Posterior cingulate gyrus (tissue), 11 donors: Measurements from ENCODE around the gene PLXNC1.

Experiments used
- DNase-seq, 10 donors: peaks; one replicate each; pipeline versions ENCODE4 v3.0.0 to v3.0.0-alpha.2; 2020 to 2021; ENCODE audit warnings: mixed read lengths in 3 of 10
- intact Hi-C: fragments of 100-400 bp; cut with DNase I; formaldehyde crosslinking; loops from one replicate; pipeline ENCODE4 v1.15.1; 2023

PLXNC1 gene

GRCh38 chr12:94225947-94226630 is 77.7 kb downstream of the PLXNC1 start:
- intact Hi-C loops: no loop called here
- no peak for DNase-seq

- intact Hi-C loops: no loop called here
- no peak for DNase-seq
Measured at GRCh38 chr12:94227066-94227465, 78.7 kb downstream of the PLXNC1 start.

DNA sequence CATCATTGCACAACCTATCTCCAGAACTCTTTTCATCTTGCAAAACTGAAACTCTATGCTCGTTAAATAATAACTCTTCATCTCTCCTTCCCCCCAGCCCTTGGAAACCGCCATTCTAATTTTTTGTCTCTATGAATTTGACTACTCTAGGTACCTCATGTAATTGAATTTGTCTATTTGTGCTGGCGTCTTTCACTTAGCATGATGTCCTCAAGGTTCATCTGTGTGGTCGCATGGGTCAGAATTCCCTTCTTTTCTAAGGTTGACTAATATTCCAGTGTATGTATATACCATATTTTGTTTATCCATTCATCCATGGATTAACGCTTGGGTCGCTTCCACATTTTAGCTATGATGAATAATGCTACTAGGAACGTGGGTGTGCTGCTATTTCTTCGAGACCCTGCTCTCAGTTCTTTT is 80.1 kb downstream of the PLXNC1 start:
- intact Hi-C loops: no loop called here
- DNase-seq: no peak

DNA sequence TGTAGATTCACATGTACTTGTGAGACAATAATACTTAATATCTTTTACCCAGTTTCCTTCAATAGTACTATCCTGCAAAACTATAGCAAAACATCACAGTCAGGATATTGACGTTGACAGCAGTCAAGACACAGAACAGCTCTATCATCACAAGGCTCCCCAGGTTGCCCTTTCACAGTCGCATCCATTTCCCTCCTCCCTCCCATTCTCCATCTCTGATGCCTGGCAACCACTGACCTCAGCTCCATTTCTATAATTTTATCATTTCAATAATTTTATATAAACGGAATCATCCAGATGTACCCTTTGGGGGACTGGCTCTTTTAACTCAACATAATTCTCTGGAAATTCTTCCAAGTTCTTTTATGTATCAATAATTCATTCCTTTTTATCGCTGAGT is 81.5 kb downstream of the PLXNC1 start:
- intact Hi-C loops: no loop called here
- DNase-seq: no peak

DNA sequence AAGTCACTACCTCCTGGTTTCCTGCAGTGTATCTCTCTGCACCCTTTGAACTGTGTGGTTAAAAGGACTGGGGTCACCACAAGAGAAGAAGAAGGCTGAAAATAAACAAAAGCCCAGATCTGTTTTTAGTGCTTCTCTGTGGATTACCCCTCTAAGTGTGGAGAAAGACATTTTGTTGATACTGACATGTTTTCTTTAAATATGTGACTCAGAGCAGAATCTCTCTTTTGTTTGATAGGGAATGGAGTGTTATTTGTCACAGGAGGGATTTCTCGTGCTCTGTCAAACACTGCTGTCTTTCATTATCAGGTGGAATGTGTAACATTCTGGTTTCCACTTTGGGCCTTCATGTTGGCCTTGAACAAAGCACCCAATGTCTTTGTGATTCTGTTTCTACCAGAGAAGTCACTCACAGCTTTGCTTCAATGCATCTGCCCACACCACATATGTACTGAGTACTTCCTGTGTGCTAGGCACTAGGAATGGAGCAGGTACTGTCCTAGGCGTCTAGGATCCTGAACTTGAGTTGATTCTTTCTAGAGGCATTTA is 82.1 kb downstream of the PLXNC1 start:
- DNase-seq: no peak
- intact Hi-C loops: no loop called here

GRCh38 chr12:94231709-94232108 is 83.3 kb downstream of the PLXNC1 start:
- DNase-seq: no peak
- intact Hi-C loops: no loop called here

- DNase-seq: no peak
- intact Hi-C loops: no loop called here
Measured at GRCh38 chr12:94235848-94236247, 87.5 kb downstream of the PLXNC1 start.

DNA sequence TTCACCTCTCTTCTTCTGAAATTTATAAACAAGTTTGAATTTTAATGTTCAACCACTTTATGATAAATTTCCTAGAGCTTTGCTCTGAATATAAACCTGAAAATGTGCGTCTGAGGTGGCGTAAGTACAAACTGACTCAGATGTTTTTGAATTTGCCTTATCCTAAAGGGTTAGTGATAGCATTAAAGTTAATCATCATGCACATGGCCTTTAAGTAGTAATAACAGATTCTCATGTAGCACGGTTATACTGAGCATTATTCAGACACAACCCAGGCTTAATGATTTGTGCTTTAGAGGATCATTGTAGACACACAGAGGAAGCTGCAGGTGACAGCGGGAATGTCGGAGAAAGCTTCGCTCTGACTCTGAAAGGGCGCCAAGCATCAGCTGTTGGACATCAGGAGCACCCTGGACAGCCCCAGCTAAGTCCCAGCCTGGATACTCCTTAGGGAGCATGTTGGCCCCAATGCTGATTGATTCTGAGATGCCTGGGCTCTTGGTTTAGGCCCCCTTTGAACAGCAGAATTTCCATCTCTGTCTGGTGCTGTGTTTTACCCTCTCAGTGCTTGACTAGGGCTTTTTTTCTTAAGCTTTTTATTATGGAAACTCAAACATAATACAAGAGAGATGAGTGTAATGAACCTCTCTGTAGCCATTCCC is 91.1 kb downstream of the PLXNC1 start:
- DNase-seq: no peak
- intact Hi-C loops: no loop called here

- DNase-seq: no peak
- intact Hi-C loops: no loop called here
Measured at GRCh38 chr12:94240171-94240570, 91.8 kb downstream of the PLXNC1 start.

- DNase-seq: peak in 1 of 10 donors; percentile 24
- intact Hi-C loops: no loop called here
Measured at GRCh38 chr12:94242901-94243300, 94.5 kb downstream of the PLXNC1 start.

DNA sequence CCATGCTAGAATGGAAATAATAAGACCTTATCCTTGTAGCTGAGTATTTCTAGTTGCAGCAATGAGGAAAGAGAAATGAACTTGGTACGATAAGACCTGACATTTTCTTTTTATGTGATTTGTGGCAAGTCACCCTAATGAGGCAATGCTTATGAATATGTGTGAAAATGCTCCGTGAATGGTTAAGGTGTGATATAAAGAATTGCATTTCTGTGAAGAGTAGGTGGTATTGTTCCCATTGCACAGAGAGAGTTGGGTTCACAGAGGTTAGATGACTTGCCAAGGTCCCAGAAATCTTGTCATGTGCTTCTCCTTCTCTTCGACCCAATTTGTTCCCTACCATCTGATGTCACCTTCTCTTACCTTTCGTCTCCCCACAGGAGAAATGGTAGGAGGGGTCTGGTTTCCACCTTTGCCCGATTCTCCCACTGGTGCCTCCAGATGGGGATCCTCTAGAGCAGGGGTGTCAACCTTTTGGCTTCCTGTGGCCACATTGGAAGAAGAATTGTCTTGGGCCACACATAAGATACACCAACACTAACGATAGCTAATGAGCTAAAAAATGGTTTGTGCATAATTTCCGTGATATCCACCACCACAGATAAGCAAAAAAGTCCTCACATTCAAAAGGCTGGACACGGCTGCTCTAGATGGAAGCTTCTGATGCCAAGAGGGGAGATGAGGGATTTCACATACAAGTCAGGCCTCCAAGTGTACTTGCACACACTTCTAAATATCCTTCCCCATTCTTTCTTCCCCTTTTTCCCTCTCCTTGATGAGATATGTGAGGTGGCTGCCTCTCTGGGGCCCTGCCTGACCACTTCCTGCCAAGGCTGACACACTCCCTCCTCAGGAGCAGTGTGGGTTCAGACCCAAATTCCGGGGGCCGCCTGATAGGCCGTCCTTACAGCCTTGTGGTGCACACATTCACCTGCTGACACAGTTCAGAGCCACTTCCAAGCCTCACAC is 96.1 kb downstream of the PLXNC1 start:
- intact Hi-C loops: no loop called here
- DNase-seq: no peak

- intact Hi-C loops: no loop called here
- DNase-seq: no peak
Measured at GRCh38 chr12:94245631-94246383, 97.4 kb downstream of the PLXNC1 start.

- intact Hi-C loops: no loop called here
Measured at GRCh38 chr12:94247246-94247645, 98.9 kb downstream of the PLXNC1 start.

GRCh38 chr12:94248582-94248981 is 100.2 kb downstream of the PLXNC1 start:
- intact Hi-C loops: no loop called here
- no peak for DNase-seq

More at GRCh38 chr12:94247246-94247645, 98.9 kb downstream of the PLXNC1 start:
- no peak for DNase-seq

GRCh38 chr12:94250130-94250529 is 101.8 kb downstream of the PLXNC1 start:
- intact Hi-C loops: loop anchor here (10.0 kb wide), 1 partner anchor 95 kb away; no protein-coding TSS in a partner anchor
- no peak for DNase-seq

DNA sequence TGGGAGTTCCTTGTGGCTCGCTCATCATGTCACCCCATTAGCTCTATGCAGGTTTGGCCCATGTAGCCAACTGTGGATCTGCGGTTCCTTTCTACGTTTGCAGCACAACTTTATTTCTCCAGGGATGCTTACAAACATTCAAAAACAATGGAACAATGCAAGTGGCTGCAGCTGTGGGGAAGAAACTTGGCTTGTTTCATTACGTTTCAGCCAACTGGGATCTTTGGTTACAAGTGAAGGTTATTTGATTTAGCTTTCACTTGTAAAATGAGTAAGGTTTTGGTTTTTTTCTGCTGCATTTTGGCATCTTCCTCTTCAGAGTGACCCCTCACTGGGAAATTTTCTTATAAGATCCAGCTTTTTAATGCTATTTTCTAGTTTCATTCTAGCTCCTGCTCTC is 105.9 kb downstream of the PLXNC1 start:
- no peak for DNase-seq
- intact Hi-C loops: loop anchor here (10.0 kb wide), 1 partner anchor 99 kb away; no protein-coding TSS in a partner anchor

DNA sequence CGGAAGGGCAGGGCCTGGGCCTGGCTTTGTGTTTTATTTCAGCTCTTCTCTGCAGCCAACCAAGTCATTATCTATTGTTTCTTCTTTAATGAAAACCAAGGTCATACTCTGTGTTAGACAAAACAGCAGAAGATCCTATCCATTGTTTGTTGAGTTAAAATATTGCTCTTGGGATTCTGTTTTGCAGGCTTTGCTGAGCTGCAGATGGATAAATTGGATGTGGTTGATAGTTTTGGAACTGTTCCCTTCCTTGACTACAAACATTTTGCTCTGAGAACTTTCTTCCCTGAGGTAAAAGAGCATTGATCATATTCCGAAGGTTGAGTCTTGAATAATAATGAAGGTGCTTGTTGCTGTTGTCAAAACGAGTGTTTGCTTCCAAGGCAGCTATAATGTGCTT is 106.6 kb downstream of the PLXNC1 start:
- intact Hi-C loops: loop anchor here (10.0 kb wide), 1 partner anchor 100 kb away; no protein-coding TSS in a partner anchor
- DNase-seq: no peak

DNA sequence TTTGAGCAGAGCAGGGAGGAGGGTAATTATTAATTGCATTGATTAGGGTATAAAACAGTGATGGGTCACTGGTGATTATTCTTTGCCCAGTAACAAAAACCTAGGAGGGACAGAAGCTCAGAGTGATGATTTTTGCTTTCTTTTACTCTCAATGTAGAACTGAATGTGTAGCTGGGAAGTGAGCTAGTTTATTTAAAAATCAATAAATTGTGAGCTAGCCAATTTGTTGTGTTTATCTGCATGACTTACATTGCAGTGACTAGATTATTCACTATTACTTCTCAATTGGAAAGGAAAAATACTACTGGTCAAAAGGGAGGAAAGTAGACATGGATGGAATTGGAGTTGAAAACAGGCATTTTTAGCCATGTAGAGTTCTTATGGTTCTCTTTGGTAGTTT is 107.1 kb downstream of the PLXNC1 start:
- intact Hi-C loops: loop anchor here (10.0 kb wide), 1 partner anchor 101 kb away; no protein-coding TSS in a partner anchor
- DNase-seq: no peak

GRCh38 chr12:94258593-94258992 is 110.2 kb downstream of the PLXNC1 start:
- intact Hi-C loops: loop anchor here (10.0 kb wide), 1 partner anchor 104 kb away; no protein-coding TSS in a partner anchor
- no peak for DNase-seq

DNA sequence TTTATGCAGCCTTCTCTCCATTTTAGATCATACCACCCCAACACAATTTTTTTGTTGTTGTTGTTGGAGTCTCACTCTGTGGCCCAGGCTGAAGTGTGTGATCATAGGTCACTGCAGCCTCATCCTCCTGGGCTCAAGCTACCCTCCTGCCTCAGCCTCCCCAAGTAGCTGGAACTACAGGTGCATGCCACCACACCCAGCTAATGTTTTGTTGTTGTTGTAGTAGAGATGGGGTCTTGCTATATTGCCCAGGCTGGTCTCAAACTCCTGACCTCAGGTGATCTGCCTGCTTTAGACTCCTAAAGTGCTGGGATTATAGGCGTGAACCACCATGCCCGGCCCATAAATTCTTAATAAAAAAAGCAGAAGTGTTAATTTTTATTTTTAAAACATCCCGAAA is 111.6 kb downstream of the PLXNC1 start:
- intact Hi-C loops: no loop called here
- DNase-seq: no peak
